MG63 (cell line): Measurements from ENCODE around the gene PLEKHG1. TPM values are rescaled to one million over a fixed set of nuclear protein-coding genes. Genes with fewer than 3 reads are reported as not detected.

Experiments
- DNase-seq: peaks from one replicate; pipeline ENCODE4 v3.0.0-alpha.2; 2020
- H3K27me3 ChIP-seq: fragments of 250-450 bp; sonication (Bioruptor Pico); 2 replicates; pipeline ENCODE4 v1.5.1; 2020; ENCODE audit warnings: mild to moderate bottlenecking, moderate library complexity
- H3K36me3 ChIP-seq: fragments of 250-450 bp; sonication (Bioruptor Pico); 2 replicates; pipeline ENCODE4 v1.5.1; 2020; ENCODE audit warnings: mild to moderate bottlenecking, moderate library complexity
- H3K4me3 ChIP-seq: fragments of 250-450 bp; sonication (Bioruptor Pico); 2 replicates; pipeline ENCODE4 v1.5.1; 2020; ENCODE audit warnings: mild to moderate bottlenecking, moderate library complexity
- H3K9me3 ChIP-seq: fragments of 250-450 bp; sonication (Bioruptor Pico); 2 replicates; pipeline ENCODE4 v1.5.1; 2020; ENCODE audit warnings: mild to moderate bottlenecking, moderate library complexity
- total RNA-seq: library from RNA; depleted of rRNA; stranded (reverse); fragments of >200 nt; shearing (Covaris generic); gene quantifications from 2 replicates; pipeline ENCODE4 v1.2.3, GENCODE V29; 2014; ENCODE audit warnings: low replicate concordance; rRNA removed

Gene PLEKHG1
- 0.91 and 0.99 TPM in 2 replicates for total RNA-seq

- Histone ChIP-seq H3K27me3 (peaks cover 28% of the 10 kb centered on the region), H3K4me3 (peak within 1 kb of the TSS; percentile 61), H3K36me3 (no peaks in the 10 kb centered on the region), H3K9me3 (no peaks in the 10 kb centered on the region)
- peak; percentile 71 for DNase-seq
Measured at GRCh38 chr6:150599199-150600009, at the start of gene PLEKHG1. Gene PLEKHG1 (plus strand): TSS chr6:150599885. CDS start chr6:150733682, 133,797 bp downstream.

- DNase-seq, result no peak
- Histone ChIP-seq H3K27me3 (peaks cover 9% of the 10 kb centered on the region; the same call in 1 of the 2 replicates), H3K36me3 (no peaks in the 10 kb centered on the region), H3K9me3 (no peaks in the 10 kb centered on the region), H3K4me3 (no peak overlapping the region)
Measured at GRCh38 chr6:150550244-150550643, 49.4 kb upstream of the PLEKHG1 start.

- peaks cover 7% of the 10 kb centered on the region; the same call in 1 of the 2 replicates for H3K27me3 ChIP-seq
- H3K4me3 ChIP-seq, result no peak overlapping the region
- DNase-seq, result no peak
- H3K9me3 ChIP-seq, result no peaks in the 10 kb centered on the region
- H3K36me3 ChIP-seq, result no peaks in the 10 kb centered on the region
Measured at GRCh38 chr6:150557043-150557599, 42.6 kb upstream of the PLEKHG1 start.

- no peaks in the 10 kb centered on the region for H3K36me3 ChIP-seq
- no peak overlapping the region for H3K4me3 ChIP-seq
- peaks cover 7% of the 10 kb centered on the region; the same call in 1 of the 2 replicates for H3K27me3 ChIP-seq
- no peak for DNase-seq
- no peaks in the 10 kb centered on the region for H3K9me3 ChIP-seq
Measured at GRCh38 chr6:150560004-150560883, 39.4 kb upstream of the PLEKHG1 start.

GRCh38 chr6:150560884-150561219 lies 38.8 kb upstream of the PLEKHG1 start:
- Histone ChIP-seq H3K9me3 (no peaks in the 10 kb centered on the region), H3K36me3 (no peaks in the 10 kb centered on the region), H3K4me3 (no peak overlapping the region), H3K27me3 (peaks cover 5% of the 10 kb centered on the region; the same call in 1 of the 2 replicates)
- no peak for DNase-seq

GRCh38 chr6:150565945-150566344 lies 33.7 kb upstream of the PLEKHG1 start:
- Histone ChIP-seq H3K27me3 (no peaks in the 10 kb centered on the region), H3K36me3 (no peaks in the 10 kb centered on the region), H3K4me3 (no peak overlapping the region), H3K9me3 (no peaks in the 10 kb centered on the region)
- DNase-seq, result no peak

GRCh38 chr6:150566486-150566885 lies 33.2 kb upstream of the PLEKHG1 start:
- Histone ChIP-seq H3K9me3 (no peaks in the 10 kb centered on the region), H3K4me3 (no peak overlapping the region), H3K36me3 (no peaks in the 10 kb centered on the region), H3K27me3 (no peaks in the 10 kb centered on the region)
- DNase-seq, result peak; percentile 24

GRCh38 chr6:150567380-150567779 lies 32.3 kb upstream of the PLEKHG1 start:
- DNase-seq, result no peak
- H3K4me3 ChIP-seq, result no peak overlapping the region
- H3K9me3 ChIP-seq, result no peaks in the 10 kb centered on the region
- no peaks in the 10 kb centered on the region for H3K36me3 ChIP-seq
- no peaks in the 10 kb centered on the region for H3K27me3 ChIP-seq

GRCh38 chr6:150567823-150568383 lies 31.8 kb upstream of the PLEKHG1 start:
- DNase-seq, result peak; percentile 72
- Histone ChIP-seq H3K9me3 (no peaks in the 10 kb centered on the region), H3K4me3 (no peak overlapping the region), H3K36me3 (no peaks in the 10 kb centered on the region), H3K27me3 (no peaks in the 10 kb centered on the region)

GRCh38 chr6:150568560-150568959 lies 31.1 kb upstream of the PLEKHG1 start:
- Histone ChIP-seq H3K36me3 (no peaks in the 10 kb centered on the region), H3K27me3 (no peaks in the 10 kb centered on the region), H3K9me3 (no peaks in the 10 kb centered on the region), H3K4me3 (no peak overlapping the region)
- no peak for DNase-seq

- H3K36me3 ChIP-seq, result no peaks in the 10 kb centered on the region
- no peaks in the 10 kb centered on the region for H3K9me3 ChIP-seq
- no peak overlapping the region for H3K4me3 ChIP-seq
- no peaks in the 10 kb centered on the region for H3K27me3 ChIP-seq
- DNase-seq, result no peak
Measured at GRCh38 chr6:150569161-150569560, 30.5 kb upstream of the PLEKHG1 start.

GRCh38 chr6:150573041-150573681 lies 26.5 kb upstream of the PLEKHG1 start:
- no peak for DNase-seq
- H3K27me3 ChIP-seq, result no peaks in the 10 kb centered on the region
- H3K36me3 ChIP-seq, result no peaks in the 10 kb centered on the region
- no peak overlapping the region for H3K4me3 ChIP-seq
- H3K9me3 ChIP-seq, result no peaks in the 10 kb centered on the region

GRCh38 chr6:150575836-150576235 lies 23.8 kb upstream of the PLEKHG1 start:
- no peaks in the 10 kb centered on the region for H3K27me3 ChIP-seq
- no peaks in the 10 kb centered on the region for H3K9me3 ChIP-seq
- no peak overlapping the region for H3K4me3 ChIP-seq
- DNase-seq, result no peak
- no peaks in the 10 kb centered on the region for H3K36me3 ChIP-seq

- H3K36me3 ChIP-seq, result no peaks in the 10 kb centered on the region
- no peak overlapping the region for H3K4me3 ChIP-seq
- no peaks in the 10 kb centered on the region for H3K27me3 ChIP-seq
- no peaks in the 10 kb centered on the region for H3K9me3 ChIP-seq
- DNase-seq, result no peak
Measured at GRCh38 chr6:150576651-150577226, 22.9 kb upstream of the PLEKHG1 start.

- H3K4me3 ChIP-seq, result no peak overlapping the region
- H3K27me3 ChIP-seq, result no peaks in the 10 kb centered on the region
- H3K9me3 ChIP-seq, result no peaks in the 10 kb centered on the region
- no peaks in the 10 kb centered on the region for H3K36me3 ChIP-seq
- DNase-seq, result peak; percentile 68
Measured at GRCh38 chr6:150579611-150580010, 20.1 kb upstream of the PLEKHG1 start.

- no peak overlapping the region for H3K4me3 ChIP-seq
- no peaks in the 10 kb centered on the region for H3K9me3 ChIP-seq
- H3K36me3 ChIP-seq, result no peaks in the 10 kb centered on the region
- DNase-seq, result no peak
- no peaks in the 10 kb centered on the region for H3K27me3 ChIP-seq
Measured at GRCh38 chr6:150580489-150580888, 19.2 kb upstream of the PLEKHG1 start.
